Fibroblast of lung (primary cell): ENCODE results near the gene HOXC9. TPM values are rescaled to one million over a fixed set of nuclear protein-coding genes. Genes with fewer than 3 reads are reported as not detected.

ENCODE experiments used
- DNase-seq, 2 donors: peaks; one replicate each; pipeline versions ENCODE4 v3.0.0 to v3.0.0-alpha.2; 2010; ENCODE audit warnings: low read depth in 2 of 2
- H2AFZ ChIP-seq: 2 replicates; pipeline ENCODE4 v1.5.1; 2012; ENCODE audit warnings: low read length, control low read depth, inconsistent platforms
- H3K27ac ChIP-seq: 2 replicates; pipeline ENCODE4 v1.5.1; 2011; ENCODE audit warnings: low read length, control low read depth; ENCODE audit not compliant: insufficient read depth
- H3K27me3 ChIP-seq: 2 replicates; pipeline ENCODE4 v1.5.1; 2011; ENCODE audit warnings: mild to moderate bottlenecking, low read length; ENCODE audit not compliant: control insufficient read depth, insufficient read depth
- H3K36me3 ChIP-seq: 2 replicates; pipeline ENCODE4 v1.5.1; 2011; ENCODE audit warnings: low read length; ENCODE audit not compliant: control insufficient read depth, insufficient read depth
- H3K4me1 ChIP-seq: 2 replicates; pipeline ENCODE4 v1.5.1; 2011; ENCODE audit warnings: low read length; ENCODE audit not compliant: control insufficient read depth, insufficient read depth; ENCODE audit errors: extremely low read depth
- H3K4me2 ChIP-seq: 2 replicates; pipeline ENCODE4 v1.5.1; 2011; ENCODE audit warnings: low read length, control low read depth; ENCODE audit not compliant: insufficient read depth; ENCODE audit errors: extremely low read depth
- H3K4me3 ChIP-seq, 4 experiments: fragments of 200-600 bp in 1 of 4; sonication (generic) in 1 of 4; replicated peaks in 1 of 4; 2 replicates each; pipeline ENCODE4 v1.5.1; 2011 to 2016; ENCODE audit warnings: low read length in 4 of 4, low read depth in 3 of 4, mild to moderate bottlenecking in 3 of 4, control low read depth in 2 of 4, inconsistent platforms in 1 of 4, mixed read lengths in 1 of 4; ENCODE audit not compliant: insufficient read depth in 1 of 4; ENCODE audit errors: control extremely low read depth in 1 of 4
- H3K79me2 ChIP-seq: 2 replicates; pipeline ENCODE4 v1.5.1; 2012; ENCODE audit warnings: mild to moderate bottlenecking, low read length, inconsistent platforms; ENCODE audit not compliant: control insufficient read depth, insufficient read depth
- H3K9ac ChIP-seq: 2 replicates; pipeline ENCODE4 v1.5.1; 2011; ENCODE audit warnings: mild to moderate bottlenecking, low read length, control low read depth; ENCODE audit not compliant: insufficient read depth
- H3K9me3 ChIP-seq: 2 replicates; pipeline ENCODE4 v1.5.1; 2012; ENCODE audit warnings: low read depth, low read length; ENCODE audit not compliant: control insufficient read depth, insufficient read depth
- H4K20me1 ChIP-seq: 2 replicates; pipeline ENCODE4 v1.5.1; 2011; ENCODE audit warnings: low read length; ENCODE audit not compliant: control insufficient read depth, insufficient read depth; ENCODE audit errors: extremely low read depth
- CTCF ChIP-seq, 2 donors: IDR thresholded peaks in 1 of 2; conservative IDR thresholded peaks in 1 of 2; 1 replicate in 1 of 2; 2 replicates in 1 of 2; pipeline ENCODE4 v1.5.1; 2011 to 2012; ENCODE audit warnings: low read length in 2 of 2, control low read depth in 1 of 2, inconsistent platforms in 1 of 2, low read depth in 1 of 2, mild to moderate bottlenecking in 1 of 2
- EZH2 ChIP-seq: IDR thresholded peaks from 2 replicates; pipeline ENCODE4 v1.5.1; 2012; ENCODE audit warnings: low read length, control low read depth, mild to moderate bottlenecking; ENCODE audit errors: missing control alignments
- polyA plus RNA-seq, 2 donors: library from polyadenylated mRNA; depleted of rRNA in 1 of 2; stranded (reverse) in 1 of 2; unstranded in 1 of 2; fragments of >200 nt; gene quantifications; 2 replicates each; pipeline ENCODE4 v1.2.1, GENCODE V29; 2011 to 2012; ENCODE audit warnings: missing spikeins in 1 of 2
- total RNA-seq: library from RNA; depleted of rRNA; stranded (reverse); fragments of >200 nt; gene quantifications from 2 replicates; pipeline ENCODE4 v1.2.1, GENCODE V29; 2014

Gene HOXC9
- total and polyA plus RNA-seq, 2 donors (not counting 1 experiment from before 2014, with no cell fraction given): 0.24 TPM; not detected in 1

DNA sequence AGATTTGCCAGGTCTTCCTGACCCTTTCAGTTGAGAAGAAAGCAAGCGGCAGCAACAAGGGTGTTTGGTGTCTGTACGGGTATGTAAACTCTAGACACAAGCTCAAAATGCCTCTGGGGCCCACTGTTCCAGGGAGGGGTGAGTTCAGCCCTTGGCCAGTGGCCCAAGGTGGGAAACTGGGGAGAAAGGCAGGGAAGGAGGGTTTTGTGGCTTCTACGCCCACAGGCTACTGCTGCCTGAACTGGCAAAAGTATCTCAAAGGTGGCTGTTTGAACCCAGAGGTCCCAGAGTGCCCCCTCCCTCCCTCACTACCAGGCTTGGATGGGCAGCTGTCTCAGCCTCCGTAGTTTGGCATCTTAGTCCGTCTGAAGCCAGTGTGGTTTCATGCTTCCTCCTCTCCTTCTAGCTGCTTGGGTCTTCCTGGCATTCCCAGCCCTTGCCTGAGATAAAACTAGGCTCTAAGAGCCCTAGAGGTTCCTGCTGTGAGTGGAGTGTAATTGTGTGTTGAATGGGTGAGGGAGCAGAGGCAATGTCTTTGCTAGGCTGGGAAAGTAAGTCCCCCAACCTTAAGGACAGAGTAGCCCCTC lies 38.4 kb downstream of the HOXC9 start:
- Histone ChIP-seq H3K4me3 (no peak overlapping the region), H3K4me1 (no peaks in the 10 kb centered on the region), H4K20me1 (no peaks in the 10 kb centered on the region), H3K9ac (no peak overlapping the region), H2AFZ (no peak overlapping the region), H3K36me3 (no peaks in the 10 kb centered on the region), H3K79me2 (no peaks in the 10 kb centered on the region), H3K4me2 (no peak overlapping the region), H3K27ac (no peak overlapping the region), H3K27me3 (peaks cover 31% of the 10 kb centered on the region), H3K9me3 (no peaks in the 10 kb centered on the region)
- no peak for TF ChIP-seq EZH2
- no peak for TF ChIP-seq CTCF (conservative IDR thresholded peaks at IDR 0.05 in 1 of 2, IDR thresholded peaks at IDR 0.05 in 1 of 2; ENCODE audit: low read depth in 1 of 2, low read length in 2 of 2)
- DNase-seq: no peak

- Histone ChIP-seq H4K20me1 (no peaks in the 10 kb centered on the region), H3K4me2 (no peak overlapping the region), H2AFZ (no peak overlapping the region), H3K27ac (no peak overlapping the region), H3K36me3 (no peaks in the 10 kb centered on the region), H3K4me1 (no peaks in the 10 kb centered on the region), H3K4me3 (no peak overlapping the region), H3K79me2 (no peaks in the 10 kb centered on the region), H3K9ac (no peak overlapping the region), H3K27me3 (peaks cover 31% of the 10 kb centered on the region), H3K9me3 (no peaks in the 10 kb centered on the region)
- TF ChIP-seq CTCF (conservative IDR thresholded peaks at IDR 0.05 in 1 of 2, IDR thresholded peaks at IDR 0.05 in 1 of 2; ENCODE audit: low read depth in 1 of 2, low read length in 2 of 2) (no peak), EZH2 (peak; percentile 51)
- no peak for DNase-seq
Measured at GRCh38 chr12:54038871-54039414, 39.0 kb downstream of the HOXC9 start.

DNA sequence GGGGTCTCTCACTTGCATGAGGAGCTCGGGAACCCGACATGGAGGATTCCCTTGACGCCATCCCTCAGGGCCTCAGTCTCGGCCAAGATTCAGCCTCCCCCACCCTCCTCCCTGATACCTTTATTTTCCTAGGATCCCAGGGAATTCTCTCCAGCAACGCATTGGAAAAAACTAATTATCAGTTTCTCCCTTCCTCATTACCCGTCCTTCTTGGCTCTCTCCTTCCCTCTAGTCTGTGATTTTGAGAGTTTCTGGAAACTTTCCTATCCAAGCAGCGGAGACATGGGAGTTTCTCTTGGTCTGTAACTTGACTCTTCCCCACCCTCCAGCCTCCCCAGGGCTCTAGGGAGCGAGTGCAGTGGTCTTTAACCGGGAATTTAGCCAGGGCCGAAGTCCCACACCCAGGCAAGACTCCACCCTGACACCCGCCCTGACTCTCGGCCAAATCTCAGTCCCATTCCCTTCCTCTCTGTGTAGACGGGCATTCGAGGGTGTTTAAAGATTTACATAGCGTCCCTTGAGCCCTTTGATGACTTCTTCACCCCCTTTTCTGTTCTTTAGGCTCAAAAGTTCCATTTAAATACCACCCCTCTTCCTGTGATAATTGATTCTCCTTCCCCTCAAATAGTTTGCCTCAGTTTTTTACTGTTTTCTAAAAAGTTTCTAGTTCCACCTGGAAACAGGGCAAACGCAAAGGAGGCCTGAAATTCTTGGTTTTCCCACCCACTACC lies 39.6 kb downstream of the HOXC9 start:
- Histone ChIP-seq H4K20me1 (no peaks in the 10 kb centered on the region), H2AFZ (no peak overlapping the region), H3K36me3 (no peaks in the 10 kb centered on the region), H3K4me1 (no peaks in the 10 kb centered on the region), H3K4me2 (no peak overlapping the region), H3K79me2 (no peaks in the 10 kb centered on the region), H3K4me3 (no peak overlapping the region), H3K27ac (no peak overlapping the region), H3K9ac (no peak overlapping the region), H3K27me3 (peaks cover 32% of the 10 kb centered on the region), H3K9me3 (no peaks in the 10 kb centered on the region)
- no peak for TF ChIP-seq CTCF (conservative IDR thresholded peaks at IDR 0.05 in 1 of 2, IDR thresholded peaks at IDR 0.05 in 1 of 2; ENCODE audit: low read depth in 1 of 2, low read length in 2 of 2)
- TF ChIP-seq EZH2: peak; percentile 58
- DNase-seq: peak in 1 of 2 donors; percentile 67
